IPS DF 19.7 (cell line): ENCODE data around the gene CDX2.

Experiments
- DNase-seq: peaks from one replicate; pipeline ENCODE4 v3.0.0-alpha.2; 2013; ENCODE audit warnings: low read depth, low spot score

The CDX2 gene

DNA sequence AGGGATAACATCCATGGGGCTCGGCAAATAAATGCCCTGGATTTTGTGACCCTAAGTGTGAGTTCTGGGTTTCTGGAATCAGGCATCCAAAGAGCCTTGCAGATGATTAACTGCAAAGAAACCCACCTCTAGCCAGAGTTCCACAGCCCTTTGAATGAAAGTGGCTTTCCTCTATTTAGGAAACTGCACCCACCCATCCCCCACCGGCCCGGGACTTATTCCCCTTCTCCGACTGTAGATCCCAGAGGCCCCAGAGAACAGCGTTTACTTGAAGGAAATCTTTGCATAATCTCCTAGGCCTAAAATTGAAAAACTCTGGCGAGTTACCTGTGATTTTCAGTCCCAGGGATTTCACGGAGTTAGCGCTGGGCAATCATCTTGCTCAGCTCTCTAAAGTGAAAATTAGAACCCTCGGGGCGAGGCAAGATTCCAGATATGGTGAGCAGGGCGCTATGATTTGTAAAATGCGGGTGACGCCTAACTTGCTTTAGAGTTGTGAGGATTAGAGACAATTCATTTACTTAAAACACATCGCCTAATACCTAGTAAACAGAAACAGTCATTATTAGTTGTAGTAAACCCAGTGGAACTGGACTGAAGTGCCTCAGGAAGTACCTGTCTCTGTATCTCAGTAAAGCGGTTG, 10.0 kb upstream of the CDX2 start:
- no peak for DNase-seq

DNA sequence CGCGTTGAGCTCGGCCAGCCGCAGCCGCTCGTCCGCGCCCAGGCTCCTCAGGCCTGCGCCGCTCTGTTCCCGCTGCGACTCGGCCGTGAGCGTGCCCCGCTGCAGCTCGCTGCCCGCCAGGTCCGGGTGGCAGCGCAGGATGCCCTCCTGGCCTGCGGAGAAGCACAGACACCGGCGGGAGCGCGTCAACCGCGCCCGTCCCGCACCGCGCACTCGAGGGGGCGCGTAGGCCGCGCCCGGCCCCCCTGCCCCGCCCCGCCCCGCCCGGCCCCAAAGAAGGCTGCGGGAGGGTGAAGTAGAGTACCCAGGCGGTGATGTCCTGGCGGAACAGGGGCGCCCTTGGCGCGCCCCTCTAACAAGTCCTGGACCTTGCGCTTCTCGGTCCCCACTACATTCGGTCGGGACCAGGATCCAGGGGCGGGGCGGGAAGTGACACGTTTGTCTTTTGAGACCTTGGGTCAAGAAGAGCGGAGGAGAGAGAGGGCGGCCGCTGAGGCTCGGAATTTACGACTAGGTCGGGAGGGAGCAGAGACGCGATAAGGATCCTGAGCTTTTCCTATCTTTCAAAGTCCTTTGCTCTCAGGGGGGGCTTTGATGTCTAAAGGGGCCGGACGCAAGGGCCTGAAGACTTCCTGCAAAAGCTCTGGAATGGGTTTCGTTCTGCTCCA, 9.3 kb upstream of the CDX2 start:
- DNase-seq, result no peak

DNA sequence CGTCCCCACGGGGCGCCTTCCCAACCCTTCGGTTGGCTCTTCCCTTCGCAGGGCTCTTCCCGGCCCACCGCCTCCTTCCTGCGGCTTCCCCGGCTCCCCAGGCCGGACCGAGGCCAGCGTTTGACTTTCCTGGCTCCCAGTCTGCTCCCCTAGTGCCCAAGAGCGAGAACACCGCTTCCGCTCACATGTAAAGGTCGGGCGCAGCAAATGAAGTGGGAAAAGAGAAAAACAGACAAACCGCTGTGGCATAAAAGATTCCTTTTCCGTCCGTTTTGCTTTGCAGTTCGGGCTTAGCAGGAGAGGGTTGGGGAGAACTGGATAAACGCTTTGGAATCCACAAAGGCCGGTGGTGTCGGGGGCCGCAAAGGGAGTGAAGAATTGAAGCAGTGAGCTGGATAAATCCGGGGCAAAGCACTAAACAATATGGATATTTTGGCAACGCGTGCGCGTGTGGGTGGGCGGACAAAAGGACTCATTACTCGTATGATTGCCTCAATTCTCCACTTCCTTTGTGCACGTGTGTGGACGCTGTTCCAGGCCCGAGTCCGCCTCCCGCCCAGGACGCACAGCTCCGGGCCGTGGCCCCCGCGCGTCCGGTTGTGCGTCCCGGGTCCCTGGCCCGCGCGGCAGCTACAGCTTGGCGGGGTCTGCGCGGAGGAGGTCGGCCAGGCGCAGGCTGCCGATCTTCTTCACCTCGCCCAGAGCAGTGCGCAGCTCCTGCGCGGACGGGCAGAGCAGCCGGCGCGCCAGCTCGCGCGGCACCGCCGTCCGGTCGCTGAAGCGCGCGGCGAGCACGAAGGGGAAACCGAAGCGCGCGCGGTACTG, 8.6 kb upstream of the CDX2 start:
- DNase-seq, result no peak

DNA sequence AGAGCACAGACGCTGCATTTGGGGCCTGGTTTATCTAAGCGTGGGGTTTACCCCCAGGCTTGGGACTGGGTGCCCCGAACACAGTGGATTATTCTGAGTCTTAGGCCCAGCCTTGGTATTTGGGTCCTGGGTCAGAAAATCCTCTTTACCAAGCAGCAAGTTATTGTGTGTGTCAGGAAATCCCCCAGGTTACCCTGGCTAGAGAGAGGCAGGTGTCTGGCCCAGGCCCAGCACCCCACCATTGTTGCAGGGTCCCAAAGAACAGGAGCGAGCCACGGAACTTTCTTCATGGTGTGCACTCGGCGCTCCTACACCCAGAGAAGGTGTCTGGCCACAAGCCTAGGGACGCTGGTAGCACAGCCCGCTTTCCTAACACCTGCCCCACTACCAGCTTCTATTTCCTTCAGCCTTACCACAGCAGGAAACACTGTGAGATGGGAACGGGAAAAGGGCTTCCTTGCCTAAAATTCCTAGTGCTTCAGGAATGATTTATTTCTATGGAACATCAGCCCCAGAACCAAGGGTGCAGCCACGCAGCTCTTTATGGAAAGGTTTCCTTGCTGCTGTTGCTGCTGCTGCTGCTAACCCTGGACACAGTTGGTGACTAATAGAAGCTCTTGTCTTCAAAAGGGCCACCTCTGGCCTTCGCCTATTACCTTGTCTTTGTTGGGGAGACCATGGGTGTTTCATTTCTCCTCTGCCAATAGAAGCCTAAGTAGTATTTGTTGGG, 7.4 kb upstream of the CDX2 start:
- no peak for DNase-seq

DNA sequence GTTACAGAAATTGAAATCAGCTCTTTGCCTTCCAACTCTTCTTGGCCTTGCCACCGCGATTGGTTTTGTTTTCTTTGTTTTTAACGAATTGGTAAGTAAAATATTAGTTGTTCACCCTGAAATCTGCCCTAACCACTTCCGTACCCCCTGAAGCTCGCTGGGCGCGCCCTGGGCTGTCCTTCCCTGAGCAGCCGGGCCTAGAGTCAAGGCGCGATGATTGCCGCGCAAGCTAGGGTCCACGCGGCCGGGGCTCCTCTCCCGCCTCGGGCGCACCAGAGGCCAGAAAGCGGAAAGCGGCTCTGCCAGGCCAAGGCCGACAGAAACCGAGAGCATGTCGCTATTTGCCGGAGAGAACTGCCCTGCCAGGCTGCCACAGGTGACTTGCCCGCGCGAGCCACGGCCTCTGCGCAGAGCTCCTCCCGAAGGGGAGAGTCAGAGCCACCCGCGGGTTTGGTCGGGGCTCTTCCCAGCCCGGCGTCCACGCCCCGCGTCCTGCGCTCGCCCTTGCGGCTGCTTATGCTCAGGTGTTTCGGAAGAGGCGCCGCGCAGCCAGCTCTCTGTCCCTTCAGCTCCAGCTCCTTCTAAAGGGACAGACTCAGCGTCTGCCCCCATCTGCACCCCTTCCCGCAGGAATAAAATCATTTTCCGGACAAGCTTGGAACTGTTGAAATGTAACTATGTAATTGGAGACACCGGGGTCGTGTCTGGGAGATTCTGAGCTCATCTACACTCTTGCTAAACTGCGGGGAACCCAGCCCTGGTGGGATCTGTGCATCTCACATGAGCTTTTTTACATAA, 6.6 kb upstream of the CDX2 start:
- DNase-seq, result no peak

DNA sequence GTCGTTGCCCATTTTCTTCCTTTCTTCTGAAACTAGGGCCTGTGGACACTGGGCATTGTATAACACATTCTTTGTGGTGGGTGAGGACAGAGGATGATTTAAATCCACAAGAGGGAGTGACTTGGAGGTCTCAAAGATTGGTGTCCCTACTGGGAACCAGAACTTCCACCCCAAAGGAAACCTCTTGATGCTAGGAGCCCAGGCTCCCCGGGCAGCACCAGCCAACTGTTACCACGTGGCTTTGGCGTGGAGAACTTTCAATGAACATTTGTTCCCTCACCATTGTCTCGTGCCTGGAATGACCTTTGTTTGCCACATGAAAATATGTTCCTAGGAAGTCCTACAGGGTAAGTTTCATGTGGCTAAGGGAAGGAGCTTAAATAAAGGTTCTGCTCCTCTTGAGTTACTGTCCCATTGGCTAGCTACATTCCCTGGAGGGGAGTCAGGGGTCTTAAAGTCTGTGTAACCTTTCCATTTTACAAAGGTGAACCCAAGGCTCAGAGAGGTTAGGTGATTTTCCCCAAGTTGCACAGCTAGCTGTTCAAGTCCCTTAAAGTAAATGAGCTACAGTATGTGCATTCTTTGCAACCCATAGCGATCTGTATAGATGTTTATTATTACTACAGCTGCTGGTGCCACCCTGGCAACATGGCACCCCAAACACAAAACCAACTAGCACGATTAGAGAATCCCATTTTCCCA, 5.0 kb upstream of the CDX2 start:
- DNase-seq, result no peak

DNA sequence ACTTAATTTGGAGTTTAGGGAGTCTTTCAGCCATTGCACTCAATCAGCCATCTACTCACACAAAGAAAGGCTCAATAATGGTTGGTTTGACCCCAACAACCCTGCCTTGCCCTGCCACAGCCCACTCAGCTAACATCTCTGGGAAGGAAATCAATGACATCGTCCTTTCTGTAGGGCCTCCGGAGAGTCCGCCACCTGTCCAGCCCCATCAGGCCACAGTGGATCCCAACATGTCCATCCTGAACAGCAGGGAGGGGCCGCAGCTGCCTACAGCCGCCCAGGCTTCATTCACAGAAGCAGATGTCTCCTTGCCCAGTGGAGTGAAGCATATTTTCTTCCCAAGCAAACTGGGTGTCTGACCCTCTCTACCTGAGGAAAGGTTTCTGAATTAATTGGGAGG, 4.2 kb upstream of the CDX2 start:
- no peak for DNase-seq

DNA sequence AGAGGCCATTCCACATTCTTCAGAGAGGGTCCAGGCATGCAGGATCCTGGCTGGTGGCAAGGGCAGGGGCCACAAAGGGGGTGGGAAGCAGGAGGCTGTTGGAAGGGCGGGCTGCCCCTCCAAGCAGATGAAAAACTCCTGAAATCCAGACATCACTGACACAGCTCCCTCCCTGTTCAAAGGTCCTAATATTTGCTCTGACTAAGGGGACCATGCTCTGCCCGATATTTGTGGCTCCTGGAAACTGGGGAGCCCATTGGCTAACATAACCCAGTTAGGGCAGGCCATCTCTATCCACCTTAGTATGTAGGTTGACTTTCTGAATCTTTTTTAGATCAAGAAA, 3.3 kb upstream of the CDX2 start:
- no peak for DNase-seq

DNA sequence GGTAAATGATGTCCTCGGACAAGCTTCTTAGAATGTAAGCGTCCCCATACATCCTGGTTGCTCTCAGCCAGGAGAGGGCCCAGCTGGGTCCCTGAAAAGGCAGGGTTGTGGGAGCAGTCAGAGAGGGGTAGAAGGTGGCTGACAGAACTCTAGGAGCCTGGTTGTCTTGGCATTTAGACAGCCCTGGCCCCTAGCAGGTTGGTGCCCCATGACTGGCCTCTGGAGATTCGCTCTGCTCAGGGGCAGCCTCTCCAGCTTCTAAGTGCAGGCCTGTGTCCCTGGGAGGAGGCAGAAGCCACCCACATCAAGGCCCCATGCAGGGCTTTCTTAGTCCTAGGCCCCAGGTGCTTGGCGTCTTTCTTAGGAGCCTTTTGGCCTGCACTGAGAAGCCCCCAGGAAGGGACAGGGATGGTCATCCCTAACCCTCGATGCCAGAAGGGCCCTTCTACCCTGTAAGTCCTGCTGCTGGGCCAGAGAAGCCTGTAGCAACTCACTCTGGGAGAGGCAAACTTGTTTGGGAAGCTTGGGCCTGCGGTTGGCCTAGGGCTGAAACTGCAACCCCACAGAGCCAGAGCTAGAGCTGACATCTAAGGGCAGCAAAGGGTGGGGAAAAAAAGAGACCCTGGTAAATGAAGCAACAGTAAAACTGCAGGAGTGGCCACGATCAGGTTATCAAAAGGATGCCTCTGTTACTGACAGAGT, 2.8 kb upstream of the CDX2 start:
- DNase-seq, result no peak

DNA sequence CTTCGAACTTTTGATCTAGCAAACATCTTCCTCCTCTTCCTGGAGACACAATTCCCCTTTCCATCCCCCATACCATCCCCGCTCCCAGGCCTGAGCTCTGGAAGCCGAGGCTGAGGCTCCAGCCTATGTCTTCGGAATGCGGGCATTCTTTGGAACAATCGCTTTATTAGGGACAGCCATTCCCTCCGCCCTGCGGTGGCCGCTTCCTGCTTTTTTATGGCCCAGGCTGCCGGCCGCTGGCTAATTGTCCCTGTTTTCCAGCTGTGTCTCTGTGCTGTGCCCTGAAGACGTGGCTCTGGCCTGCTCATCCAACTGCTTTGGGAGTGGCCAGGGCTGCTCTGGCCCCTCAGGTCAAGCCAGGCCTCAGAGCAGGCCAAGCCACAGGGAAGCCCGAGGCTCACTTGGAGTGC, 2.1 kb upstream of the CDX2 start:
- no peak for DNase-seq

DNA sequence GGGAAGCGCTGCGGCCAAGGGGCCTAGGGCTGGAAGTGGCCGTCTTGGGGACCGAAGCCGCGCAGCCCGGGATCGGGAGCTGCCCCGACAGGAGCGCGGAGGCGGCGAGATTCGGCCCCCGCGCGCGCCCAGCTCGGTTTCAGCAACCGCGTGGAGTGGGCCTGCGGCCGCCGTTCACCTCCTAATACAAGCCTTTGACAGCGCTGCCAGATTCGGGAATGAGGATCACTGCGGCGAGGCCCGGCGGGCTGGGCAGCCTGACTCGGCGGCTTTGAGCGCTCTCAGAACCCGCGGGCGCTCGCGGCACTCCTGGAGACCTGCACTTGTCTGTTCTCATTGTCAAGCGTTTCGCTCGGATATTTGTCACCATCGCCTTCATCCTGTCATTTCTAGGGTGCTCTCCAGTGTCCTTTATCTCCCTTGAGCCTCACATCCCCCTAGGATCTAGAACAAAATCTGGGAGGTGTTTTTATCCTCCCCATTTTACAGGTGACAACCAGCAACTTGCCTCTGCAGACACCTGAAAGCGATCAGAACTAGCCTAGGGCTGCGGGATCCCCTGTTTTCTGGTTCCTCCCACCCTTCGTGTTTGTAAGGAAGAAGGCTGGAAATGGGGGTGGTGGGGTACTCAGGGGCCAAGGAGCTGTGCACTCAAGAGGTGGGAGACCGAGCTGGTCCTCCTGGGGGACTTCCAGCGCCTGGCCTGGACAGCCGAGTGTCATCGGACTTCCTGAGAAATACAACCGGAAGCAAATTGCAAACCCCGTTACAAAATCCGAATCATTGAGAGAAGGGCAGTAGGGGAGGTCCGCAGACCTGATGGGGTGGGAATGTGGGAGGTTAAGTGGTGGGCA, 1.5 kb upstream of the CDX2 start:
- no peak for DNase-seq

DNA sequence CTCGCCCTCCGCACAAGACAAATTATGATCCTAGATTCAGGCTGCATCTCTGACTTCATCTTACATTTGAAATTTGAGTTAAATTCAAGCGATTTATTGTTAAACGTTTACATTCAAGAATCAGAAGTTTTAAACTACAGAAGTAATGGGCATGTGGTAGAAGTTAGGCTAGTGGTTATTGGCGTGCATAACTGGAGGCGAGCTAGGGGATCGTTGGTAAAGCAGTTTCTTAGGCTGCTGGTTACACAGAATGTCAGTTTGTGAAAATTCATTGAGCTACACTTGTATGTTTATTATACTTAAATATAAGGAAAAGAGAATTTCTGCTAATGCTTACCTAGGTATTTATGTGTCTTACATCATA, 733 bp upstream of the CDX2 start:
- DNase-seq, result no peak

DNA sequence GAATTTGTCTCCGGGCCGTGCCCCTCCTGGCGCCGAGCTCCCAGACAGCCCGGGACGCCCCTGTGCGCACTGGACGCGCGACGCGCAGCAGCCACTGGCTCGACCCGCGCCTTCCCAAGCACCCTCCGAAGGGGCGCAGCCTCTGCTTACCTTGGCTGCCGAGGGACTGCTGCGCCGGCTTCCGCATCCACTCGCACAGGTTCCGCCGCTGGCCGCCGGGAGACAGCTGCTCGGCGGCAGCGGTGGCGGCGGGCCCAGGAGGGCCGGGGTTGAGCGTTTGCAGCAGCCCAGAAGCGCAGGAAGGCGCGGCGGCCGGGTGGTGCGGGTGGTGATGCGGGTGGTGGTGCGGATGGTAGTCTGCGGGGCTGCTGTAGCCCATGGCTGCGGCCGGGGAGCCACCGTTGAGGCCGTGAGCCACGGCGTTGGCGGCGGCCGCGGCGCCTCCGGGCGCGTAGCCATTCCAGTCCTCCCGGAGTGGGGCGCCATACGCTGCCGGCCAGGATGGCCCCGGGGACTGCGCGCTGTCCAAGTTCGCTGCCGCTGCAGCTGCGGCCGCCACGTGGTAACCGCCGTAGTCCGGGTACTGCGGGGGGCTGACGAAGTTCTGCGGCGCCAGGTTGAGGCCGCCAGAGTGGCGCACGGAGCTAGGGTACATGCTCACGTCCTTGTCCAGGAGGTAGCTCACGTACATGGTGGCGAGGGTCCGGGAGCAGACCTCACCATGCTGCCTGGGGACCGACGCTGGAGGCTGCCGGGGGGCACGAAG, 616 bp downstream of the CDX2 start:
- no peak for DNase-seq

DNA sequence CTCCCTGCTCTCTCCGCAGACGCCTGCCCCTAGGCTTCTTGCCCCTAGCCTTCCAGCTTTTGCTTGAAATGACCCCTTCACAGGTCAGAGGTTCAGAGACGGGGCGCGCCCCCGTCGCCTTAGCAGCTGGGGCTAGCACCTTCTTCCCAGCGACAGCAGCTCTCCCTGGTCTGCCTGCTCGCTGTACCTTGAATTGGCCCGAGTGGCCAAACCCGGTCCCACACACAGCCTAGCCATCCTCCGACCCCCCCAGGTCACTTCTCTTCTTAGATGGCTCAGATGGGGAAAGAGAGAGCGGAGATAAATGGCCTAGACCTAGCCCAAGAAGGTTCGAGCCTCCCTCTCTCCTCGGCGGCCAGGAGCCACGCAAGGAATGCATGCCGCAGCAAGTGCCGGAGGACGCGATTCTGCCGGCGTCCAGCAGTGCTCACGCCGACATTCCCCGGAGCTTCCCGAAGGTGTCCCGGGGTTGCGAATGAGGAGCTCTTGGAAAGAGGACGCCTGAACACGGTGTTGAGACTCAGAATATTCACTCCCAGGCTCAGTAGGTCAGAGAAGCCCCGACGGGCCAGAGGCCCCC, 1.3 kb downstream of the CDX2 start:
- no peak for DNase-seq

DNA sequence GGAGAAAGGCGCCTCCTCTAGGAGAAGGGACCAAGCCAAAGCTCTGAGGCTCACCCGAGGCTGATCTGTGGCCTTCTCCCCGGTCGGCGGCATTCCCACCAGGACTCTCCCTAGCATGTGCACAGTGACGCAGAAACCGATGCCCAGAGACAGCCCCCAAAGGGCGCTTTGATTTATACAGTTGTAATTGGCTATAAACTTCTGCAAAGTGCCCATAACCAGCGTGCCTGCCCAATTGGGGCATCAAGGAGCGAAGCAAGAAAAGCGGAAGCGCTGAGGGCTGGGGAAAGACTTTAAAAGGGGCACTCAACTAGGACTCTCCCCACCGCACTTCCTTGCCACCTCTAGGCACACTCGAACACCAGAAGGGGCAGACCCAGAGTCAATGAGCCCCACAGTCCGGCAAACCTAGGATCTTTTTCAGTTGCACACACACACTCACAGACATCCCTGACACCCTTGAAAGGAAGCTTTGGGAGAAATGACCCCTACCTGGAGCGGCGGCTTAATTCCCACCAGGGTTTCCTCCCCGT, 1.8 kb downstream of the CDX2 start:
- no peak for DNase-seq

DNA sequence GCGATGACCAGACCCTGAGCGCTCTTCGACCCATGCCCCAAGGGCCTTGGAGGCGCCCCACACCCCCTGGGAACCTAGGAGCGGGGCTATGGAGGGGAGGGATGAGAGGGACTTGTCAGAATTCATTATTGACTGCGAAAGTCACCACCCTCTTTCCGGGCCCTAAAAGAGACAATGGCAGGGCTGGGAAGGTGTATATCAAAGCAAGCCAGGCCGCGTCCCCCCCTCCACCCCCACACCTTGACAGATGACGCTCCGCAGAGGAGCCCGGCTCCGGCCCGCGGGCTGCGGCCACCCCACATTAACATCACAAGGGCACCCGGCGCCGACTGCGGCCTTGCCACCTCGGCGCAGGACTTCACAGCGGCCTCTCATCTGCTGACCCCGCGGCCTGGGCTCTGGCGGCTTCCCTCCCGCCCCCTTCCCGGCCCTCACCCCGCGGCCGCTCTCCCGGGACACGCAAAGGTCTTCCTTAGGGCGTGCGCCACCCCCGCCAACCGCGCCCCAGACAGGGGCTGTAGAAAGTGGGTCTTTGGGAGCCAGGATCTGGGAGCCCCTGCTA, 2.4 kb downstream of the CDX2 start:
- DNase-seq, result no peak

DNA sequence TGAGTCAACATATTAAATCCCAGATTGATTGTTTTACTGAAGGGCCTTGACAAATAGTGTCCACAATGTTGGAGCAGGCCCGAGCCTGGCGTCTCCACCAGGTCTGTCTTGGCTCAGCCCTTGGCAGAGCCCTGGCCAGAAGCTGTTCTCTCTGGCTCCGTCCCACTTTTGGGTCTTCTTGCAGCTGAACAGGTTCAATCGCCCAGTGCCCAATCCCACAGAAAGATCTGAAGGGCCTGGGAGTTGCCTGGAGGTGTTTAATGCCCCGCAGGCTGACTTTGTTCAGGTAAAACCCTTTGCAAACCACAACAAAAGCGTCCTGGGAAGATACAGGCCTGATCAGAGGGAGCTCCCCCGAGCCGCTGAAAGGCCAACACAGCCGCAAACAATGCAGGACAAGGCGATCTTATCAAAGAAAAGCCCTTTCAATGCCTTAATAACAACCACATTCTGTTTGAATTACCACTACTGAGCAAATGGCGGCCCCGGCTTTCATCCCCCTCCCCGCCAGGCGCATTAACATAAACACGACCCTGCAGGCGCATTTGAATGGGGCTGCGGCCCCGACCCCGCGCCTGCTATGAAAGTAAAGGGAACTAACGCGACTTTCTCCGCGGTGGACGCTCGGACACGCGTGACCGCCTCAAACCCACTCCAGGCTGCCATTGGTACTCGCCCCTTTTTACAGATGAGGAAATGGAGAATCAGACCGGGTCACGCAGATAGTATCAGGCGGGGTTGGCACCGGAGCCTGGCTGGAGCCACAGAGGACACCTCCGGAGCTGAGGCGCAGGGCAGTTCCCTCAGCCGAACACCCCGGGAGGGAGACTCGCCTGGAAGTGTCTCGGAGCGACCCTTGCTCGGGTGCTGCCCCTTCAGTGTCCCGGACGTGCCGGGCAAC, 3.1 kb downstream of the CDX2 start:
- no peak for DNase-seq
